ENCODE data around the gene COMMD6. TPM values are rescaled to one million over a fixed set of nuclear protein-coding genes. Genes with fewer than 3 reads are reported as not detected.

The COMMD6 gene
- total and polyA plus RNA-seq, 2 of the 13 experiments (the other 11 are each of a cell fraction or from before 2014, with no cell fraction given), result 97.0 to 164 TPM

DNA sequence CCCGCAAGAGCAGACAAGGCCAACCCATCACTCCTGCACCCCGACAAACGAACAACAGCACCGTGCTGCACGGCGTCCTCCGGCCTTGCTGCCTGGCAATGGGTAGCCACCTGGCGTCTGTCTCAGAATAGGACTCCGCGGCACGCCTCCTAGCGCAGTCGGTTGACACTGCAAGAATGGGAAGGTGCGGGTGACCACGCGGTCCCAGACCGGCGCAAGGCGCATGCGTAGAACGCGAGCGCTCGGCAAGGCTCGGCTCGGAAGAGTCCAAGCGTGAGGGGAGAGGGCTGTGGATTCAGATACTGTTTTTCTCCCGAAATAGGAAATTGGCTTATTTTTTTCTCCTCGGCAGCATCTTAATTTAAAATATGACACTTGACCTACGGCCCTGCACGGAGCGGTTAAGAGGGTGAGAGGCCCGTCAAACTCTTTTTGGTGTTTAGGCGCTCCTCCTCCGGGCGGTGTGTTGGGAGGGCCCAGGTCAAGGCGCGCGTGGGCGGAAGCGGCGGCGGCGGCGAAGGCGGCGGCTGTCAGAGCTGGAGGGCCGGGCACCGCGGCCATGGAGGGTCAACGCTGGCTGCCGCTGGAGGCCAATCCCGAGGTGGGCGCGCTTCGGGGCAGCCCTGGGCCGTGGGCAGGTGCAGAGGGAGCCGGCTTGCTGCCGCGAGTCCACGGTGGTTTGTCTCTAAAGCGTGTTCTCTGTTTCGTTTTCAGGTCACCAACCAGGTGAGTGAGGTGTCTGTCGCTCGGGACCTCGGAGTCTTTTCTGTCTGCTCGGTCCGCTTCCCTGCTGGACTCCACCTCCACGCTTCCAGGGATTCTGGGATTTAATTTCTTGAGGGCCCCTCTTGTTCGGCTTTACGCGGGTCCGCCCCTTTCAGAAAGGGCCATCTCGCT is 11.9 kb upstream of the COMMD6 start, which contains the start of gene UCHL3 (continued):
- TF ChIP-seq, protein P1, sequence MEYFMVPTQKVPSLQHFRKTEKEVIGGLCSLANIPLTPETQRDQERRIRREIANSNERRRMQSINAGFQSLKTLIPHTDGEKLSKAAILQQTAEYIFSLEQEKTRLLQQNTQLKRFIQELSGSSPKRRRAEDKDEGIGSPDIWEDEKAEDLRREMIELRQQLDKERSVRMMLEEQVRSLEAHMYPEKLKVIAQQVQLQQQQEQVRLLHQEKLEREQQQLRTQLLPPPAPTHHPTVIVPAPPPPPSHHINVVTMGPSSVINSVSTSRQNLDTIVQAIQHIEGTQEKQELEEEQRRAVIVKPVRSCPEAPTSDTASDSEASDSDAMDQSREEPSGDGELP (IDR thresholded peaks at IDR 0.05; ENCODE audit: borderline replicate concordance, low read depth), result peak; percentile 52; the same call in 1 of the 2 replicates
- TF ChIP-seq CHD4 (IDR thresholded peaks at IDR 0.05; ENCODE audit: borderline replicate concordance, low read length), result no peak
- 0 out of 2 replicates have a peak, but pooled peaks have one; percentile 33 for TF ChIP-seq PPARG (CRISPR knock-in tag; conservative IDR thresholded peaks at IDR 0.05)
- no peak for TF ChIP-seq GABPA (IDR thresholded peaks at IDR 0.05; ENCODE audit: low read depth, low read length)
- TF ChIP-seq GABPA (CRISPR knock-in tag; IDR thresholded peaks at IDR 0.05; ENCODE audit: low read depth), result no peak; the same call in 1 of the 2 replicates
- TF ChIP-seq ZNF749 (CRISPR knock-in tag; IDR thresholded peaks at IDR 0.05; ENCODE audit: borderline replicate concordance), result peak; percentile 76; the same call in 1 of the 2 replicates
- TF ChIP-seq RFX3 (CRISPR knock-in tag; IDR thresholded peaks at IDR 0.05), result no peak
- TF ChIP-seq ARNTL (CRISPR knock-in tag; IDR thresholded peaks at IDR 0.05), result 0 out of 2 replicates have a peak, but pooled peaks have one; percentile 42
- peak; percentile 50 for TF ChIP-seq BCL6 (CRISPR knock-in tag; IDR thresholded peaks at IDR 0.05)
- TF ChIP-seq, protein P2, sequence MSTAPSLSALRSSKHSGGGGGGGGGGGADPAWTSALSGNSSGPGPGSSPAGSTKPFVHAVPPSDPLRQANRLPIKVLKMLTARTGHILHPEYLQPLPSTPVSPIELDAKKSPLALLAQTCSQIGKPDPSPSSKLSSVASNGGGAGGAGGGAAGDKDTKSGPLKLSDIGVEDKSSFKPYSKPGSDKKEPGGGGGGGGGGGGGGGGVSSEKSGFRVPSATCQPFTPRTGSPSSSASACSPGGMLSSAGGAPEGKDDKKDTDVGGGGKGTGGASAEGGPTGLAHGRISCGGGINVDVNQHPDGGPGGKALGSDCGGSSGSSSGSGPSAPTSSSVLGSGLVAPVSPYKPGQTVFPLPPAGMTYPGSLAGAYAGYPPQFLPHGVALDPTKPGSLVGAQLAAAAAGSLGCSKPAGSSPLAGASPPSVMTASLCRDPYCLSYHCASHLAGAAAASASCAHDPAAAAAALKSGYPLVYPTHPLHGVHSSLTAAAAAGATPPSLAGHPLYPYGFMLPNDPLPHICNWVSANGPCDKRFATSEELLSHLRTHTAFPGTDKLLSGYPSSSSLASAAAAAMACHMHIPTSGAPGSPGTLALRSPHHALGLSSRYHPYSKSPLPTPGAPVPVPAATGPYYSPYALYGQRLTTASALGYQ (CRISPR knock-in tag; IDR thresholded peaks at IDR 0.05), result no peak
- no peak for TF ChIP-seq SNRNP70 (IDR thresholded peaks at IDR 0.05; ENCODE audit: low read depth, low read length)
- no peak for TF ChIP-seq ATM (IDR thresholded peaks at IDR 0.05; ENCODE audit: borderline replicate concordance)
- TF ChIP-seq, protein P3, sequence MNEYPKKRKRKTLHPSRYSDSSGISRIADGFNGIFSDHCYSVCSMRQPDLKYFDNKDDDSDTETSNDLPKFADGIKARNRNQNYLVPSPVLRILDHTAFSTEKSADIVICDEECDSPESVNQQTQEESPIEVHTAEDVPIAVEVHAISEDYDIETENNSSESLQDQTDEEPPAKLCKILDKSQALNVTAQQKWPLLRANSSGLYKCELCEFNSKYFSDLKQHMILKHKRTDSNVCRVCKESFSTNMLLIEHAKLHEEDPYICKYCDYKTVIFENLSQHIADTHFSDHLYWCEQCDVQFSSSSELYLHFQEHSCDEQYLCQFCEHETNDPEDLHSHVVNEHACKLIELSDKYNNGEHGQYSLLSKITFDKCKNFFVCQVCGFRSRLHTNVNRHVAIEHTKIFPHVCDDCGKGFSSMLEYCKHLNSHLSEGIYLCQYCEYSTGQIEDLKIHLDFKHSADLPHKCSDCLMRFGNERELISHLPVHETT (CRISPR knock-in tag; conservative IDR thresholded peaks at IDR 0.05), result peak; percentile 30; the same call in 1 of the 2 replicates
- TF ChIP-seq, protein P4, sequence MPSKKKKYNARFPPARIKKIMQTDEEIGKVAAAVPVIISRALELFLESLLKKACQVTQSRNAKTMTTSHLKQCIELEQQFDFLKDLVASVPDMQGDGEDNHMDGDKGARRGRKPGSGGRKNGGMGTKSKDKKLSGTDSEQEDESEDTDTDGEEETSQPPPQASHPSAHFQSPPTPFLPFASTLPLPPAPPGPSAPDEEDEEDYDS (CRISPR knock-in tag; IDR thresholded peaks at IDR 0.05), result peak; percentile 59; the same call in 1 of the 2 replicates
- no peak for TF ChIP-seq RARG (CRISPR knock-in tag; IDR thresholded peaks at IDR 0.05; ENCODE audit: low read depth)
- TF ChIP-seq, protein P5, sequence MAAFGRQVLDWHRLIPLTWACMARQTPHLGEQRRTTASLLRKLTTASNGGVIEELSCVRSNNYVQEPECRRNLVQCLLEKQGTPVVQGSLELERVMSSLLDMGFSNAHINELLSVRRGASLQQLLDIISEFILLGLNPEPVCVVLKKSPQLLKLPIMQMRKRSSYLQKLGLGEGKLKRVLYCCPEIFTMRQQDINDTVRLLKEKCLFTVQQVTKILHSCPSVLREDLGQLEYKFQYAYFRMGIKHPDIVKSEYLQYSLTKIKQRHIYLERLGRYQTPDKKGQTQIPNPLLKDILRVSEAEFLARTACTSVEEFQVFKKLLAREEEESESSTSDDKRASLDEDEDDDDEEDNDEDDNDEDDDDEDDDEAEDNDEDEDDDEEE (CRISPR knock-in tag; IDR thresholded peaks at IDR 0.05), result no peak
- peak; percentile 92 for TF ChIP-seq ZNF501 (CRISPR knock-in tag; IDR thresholded peaks at IDR 0.05)
- no peak for TF ChIP-seq CCDC6 (CRISPR knock-in tag; IDR thresholded peaks at IDR 0.05)
- no peak for TF ChIP-seq ZNF549 (CRISPR knock-in tag; IDR thresholded peaks at IDR 0.05)
- TF ChIP-seq MTA1 (CRISPR knock-in tag; IDR thresholded peaks at IDR 0.05; ENCODE audit: borderline replicate concordance), result no peak
- TF ChIP-seq, protein P6, sequence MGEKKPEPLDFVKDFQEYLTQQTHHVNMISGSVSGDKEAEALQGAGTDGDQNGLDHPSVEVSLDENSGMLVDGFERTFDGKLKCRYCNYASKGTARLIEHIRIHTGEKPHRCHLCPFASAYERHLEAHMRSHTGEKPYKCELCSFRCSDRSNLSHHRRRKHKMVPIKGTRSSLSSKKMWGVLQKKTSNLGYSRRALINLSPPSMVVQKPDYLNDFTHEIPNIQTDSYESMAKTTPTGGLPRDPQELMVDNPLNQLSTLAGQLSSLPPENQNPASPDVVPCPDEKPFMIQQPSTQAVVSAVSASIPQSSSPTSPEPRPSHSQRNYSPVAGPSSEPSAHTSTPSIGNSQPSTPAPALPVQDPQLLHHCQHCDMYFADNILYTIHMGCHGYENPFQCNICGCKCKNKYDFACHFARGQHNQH (CRISPR knock-in tag; IDR thresholded peaks at IDR 0.05), result peak; percentile 91
- no peak for TF ChIP-seq SYNCRIP (IDR thresholded peaks at IDR 0.05; ENCODE audit: insufficient read depth, low read depth, low read length)

Measured in HepG2 (cell line).